ENCODE data around the gene HCFC1. TPM values are rescaled to one million over a fixed set of nuclear protein-coding genes. Genes with fewer than 3 reads are reported as not detected.

Gene HCFC1
- total RNA-seq, 4 donors from 2014 or later, result 21.5 to 41.5 (median 30.8) TPM

DNA sequence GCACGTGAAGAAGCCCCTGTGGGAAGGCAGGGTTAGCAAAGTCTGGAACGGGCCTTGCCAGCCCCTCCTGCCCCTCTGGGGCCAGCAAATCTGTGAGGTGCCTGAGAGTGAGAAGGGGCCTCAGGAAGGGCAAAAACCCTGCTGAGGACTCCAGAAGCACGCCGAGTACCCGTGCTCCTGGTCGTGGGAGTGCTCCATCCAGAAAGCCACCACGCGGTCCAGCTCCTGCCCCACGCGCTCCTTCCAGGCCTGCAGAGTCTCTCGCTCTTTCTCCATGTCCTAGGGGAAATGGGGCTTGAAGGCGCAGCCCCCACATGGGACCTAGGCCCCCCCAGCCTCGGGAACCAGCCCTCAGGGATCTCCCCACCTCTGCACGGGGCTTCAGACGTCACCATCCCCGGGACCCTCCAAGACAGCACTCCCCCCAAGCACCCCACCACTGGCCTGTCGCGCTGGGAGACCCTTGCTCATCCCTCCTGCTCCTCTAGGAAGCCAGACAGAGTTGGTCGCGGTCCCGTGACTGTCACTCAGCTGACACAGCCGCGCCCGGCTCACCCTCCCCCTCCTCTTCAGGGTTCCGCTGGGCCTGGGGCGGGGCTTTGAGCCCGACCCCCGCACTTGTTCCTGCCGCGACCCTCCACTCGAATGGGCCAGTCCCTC is 27.3 kb downstream of the HCFC1 start, which contains the start of gene RENBP:
RENBP (minus strand) TSS at position 504 of the 660 bp plus-strand sequence; CDS start at position 471, 33 bp downstream.
- ATAC-seq (ENCODE audit: low FRiP score), result no peak
- DNase-seq (ENCODE audit: low spot score), result no peak
- TF ChIP-seq, protein P1, sequence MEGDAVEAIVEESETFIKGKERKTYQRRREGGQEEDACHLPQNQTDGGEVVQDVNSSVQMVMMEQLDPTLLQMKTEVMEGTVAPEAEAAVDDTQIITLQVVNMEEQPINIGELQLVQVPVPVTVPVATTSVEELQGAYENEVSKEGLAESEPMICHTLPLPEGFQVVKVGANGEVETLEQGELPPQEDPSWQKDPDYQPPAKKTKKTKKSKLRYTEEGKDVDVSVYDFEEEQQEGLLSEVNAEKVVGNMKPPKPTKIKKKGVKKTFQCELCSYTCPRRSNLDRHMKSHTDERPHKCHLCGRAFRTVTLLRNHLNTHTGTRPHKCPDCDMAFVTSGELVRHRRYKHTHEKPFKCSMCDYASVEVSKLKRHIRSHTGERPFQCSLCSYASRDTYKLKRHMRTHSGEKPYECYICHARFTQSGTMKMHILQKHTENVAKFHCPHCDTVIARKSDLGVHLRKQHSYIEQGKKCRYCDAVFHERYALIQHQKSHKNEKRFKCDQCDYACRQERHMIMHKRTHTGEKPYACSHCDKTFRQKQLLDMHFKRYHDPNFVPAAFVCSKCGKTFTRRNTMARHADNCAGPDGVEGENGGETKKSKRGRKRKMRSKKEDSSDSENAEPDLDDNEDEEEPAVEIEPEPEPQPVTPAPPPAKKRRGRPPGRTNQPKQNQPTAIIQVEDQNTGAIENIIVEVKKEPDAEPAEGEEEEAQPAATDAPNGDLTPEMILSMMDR (IDR thresholded peaks at IDR 0.05), result no peak

DNA sequence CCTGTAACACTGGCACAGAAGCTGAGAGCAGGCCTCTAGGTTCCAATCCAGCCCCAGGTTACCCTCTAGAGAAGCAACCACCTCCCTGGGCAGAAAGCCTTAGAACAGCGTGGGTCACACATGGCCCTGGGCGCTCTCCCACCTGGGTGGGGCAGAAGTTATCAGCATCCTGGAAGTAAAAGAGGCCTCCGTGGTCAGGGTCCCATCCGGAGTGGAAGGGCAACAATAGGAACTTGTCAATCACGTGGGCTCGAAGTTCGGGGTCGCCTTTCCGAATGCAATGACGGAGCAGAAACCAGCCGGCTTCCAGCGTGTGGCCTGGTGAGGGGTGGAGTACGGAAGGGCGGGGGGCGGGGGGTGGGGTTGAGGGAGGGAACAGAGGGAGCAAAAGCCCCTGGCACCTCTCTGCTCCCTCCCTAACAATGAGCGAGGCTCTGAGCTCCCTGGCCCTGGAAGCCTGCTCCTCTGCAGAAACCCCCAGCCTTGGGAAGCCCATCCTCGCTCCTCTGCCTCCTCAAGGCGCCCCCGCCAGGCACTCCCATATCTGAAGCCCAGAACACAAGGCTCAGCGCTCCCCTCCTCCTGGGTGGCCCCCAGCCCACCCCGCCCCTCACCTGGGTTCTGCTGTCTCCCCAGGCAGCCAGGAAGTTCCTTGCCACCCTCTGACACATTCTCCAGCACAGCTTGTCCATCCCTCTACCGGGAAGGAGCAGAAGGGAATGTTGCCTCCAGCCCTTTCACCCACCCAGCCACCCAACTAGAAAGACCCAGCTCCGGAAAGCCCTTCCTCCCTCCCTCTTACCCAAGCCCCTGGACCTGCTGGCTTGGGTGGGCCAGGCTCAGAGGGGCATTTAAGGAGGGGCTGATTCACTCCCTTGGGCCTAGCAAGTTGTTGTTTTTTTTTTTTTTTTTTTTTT is 30.0 kb downstream of the HCFC1 start:
- DNase-seq (ENCODE audit: low spot score), result no peak
- no peak for ATAC-seq (ENCODE audit: low FRiP score)
- TF ChIP-seq, protein P1 (IDR thresholded peaks at IDR 0.05), result no peak

DNA sequence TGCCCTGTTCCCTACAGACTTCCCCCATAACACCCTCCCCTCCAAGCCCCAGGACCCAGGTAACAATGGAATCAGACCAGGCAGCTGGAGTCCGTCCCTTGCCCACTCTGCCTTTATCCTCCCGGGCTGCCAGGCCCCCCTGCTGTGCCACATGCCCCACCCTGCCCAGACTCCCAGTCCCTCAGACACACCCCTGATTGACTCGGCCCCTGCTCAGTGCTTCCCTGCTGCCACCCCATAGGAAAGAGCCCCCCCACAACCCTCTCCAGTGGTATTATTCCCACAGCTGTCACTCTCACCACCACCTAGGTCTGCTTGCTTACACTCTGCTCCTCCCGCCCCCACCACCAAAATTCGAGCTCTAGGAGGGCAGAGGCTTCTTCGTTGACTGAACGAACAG is 32.0 kb downstream of the HCFC1 start:
- TF ChIP-seq, protein P1 (IDR thresholded peaks at IDR 0.05), result no peak
- DNase-seq (ENCODE audit: low spot score) (no peak), ATAC-seq (ENCODE audit: low FRiP score) (no peak)

DNA sequence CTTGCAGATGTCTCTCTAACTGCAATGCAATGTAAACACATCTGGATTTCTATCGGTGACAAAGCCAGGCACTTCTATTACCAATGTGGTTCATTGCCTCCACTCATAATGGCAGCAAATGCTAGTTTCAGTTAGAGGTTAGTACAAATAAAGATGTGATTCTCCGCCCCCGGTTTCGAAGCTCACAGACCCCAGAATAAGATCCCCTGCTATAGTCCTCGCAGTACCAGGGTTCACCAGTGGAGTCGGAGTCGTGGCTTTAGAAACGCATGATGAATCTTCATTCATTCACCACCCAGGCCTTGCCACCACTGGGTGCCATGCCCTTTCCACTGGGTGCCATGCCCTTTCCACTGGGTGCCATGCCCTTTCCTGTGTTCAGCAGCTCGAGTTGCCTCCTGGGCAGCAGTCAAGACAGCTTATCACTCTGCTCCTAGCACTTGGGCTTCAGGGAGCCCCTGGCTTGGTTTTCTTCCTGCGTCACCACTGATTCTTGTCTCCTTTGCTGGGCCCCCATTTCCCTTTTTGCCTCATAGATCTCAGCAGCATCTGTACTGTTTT is 33.3 kb downstream of the HCFC1 start:
- TF ChIP-seq, protein P1 (IDR thresholded peaks at IDR 0.05), result no peak
- DNase-seq (ENCODE audit: low spot score), result no peak
- no peak for ATAC-seq (ENCODE audit: low FRiP score)

DNA sequence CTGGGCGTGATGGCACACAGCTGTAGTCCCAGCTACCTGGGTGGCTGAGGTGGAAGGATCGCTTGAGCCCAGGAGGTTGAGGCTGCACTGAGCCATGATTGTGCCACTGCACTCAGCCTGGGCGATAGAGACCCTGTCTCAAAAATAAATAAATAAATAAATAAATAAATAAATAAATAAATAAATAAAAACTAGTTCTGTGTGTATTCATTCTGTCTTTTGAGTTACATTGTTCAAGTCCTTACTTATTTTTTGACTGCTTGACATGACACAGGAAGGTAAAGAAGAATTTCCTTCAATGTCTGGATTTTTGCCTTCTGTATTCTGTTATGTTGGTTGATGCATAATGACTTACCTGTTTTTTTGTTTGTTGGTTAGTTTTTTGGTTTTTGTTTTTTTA is 34.6 kb downstream of the HCFC1 start:
- TF ChIP-seq, protein P1 (IDR thresholded peaks at IDR 0.05), result no peak
- no peak for DNase-seq (ENCODE audit: low spot score)
- no peak for ATAC-seq (ENCODE audit: low FRiP score)

DNA sequence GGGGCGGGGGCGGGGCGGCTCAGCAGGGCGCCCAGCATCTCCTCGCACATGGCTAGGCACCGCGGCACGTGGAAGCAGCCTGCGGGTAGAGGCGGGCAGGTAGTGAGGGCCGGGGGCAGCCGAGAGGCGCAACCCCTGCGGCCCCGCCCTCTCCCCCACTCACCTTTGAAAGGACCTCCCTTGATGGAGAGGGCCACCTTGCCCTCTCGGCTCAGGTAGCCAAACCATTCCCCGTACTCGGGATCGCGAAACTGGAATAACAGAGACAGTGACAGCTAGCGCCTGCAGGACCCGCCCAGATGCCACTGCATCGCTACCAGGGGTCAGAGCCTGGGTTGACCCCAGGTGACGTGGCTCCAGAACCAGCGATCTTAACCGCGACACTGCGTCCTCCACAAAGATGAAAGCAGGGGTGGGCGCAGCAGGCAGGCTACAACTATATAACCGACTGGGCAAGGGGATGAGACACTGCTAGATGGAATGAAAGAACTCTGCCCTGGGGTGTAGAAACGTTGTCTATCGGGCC is 36.2 kb downstream of the HCFC1 start:
- DNase-seq (ENCODE audit: low spot score), result no peak
- ATAC-seq (ENCODE audit: low FRiP score), result no peak
- TF ChIP-seq, protein P1 (IDR thresholded peaks at IDR 0.05), result no peak

Data from omental fat pad (tissue), 4 donors.